Esophagus squamous epithelium (tissue), 4 donors: ENCODE measurements around the gene GRID2.

Experiments used
- CTCF ChIP-seq, 6 experiments: fragments of 450-650 bp in 4 of 6; fragments of 200-600 bp in 2 of 6; sonication (generic) in 2 of 6; IDR thresholded peaks; one replicate each; pipeline ENCODE4 v1.5.1; 2016 to 2019; ENCODE audit warnings: antibody characterized with exemption in 6 of 6, mild to moderate bottlenecking in 4 of 6, moderate library complexity in 4 of 6
- POLR2A ChIP-seq, 4 donors: fragments of 450-650 bp; IDR thresholded peaks; one replicate each; pipeline ENCODE4 v1.6.1; 2017; ENCODE audit warnings: antibody characterized with exemption in 4 of 4, mild to moderate bottlenecking in 4 of 4, moderate library complexity in 3 of 4

GRCh38 chr4:93152491-93152890 lies 848.7 kb downstream of the GRID2 start:
- no peak for TF ChIP-seq CTCF (IDR thresholded peaks at IDR 0.05)
- no peak for TF ChIP-seq POLR2A (IDR thresholded peaks at IDR 0.05)
